ENCODE measurements around the gene MYO1D. TPM values are rescaled to one million over a fixed set of nuclear protein-coding genes. Genes with fewer than 3 reads are reported as not detected.
A peak's percentile ranks its signal among the peaks of the same experiment; 100 is the strongest.
"Not testable (repeated sequence)": the region's sequence is repeated elsewhere in the genome, so short reads cannot be mapped to it uniquely, and the experiment has no call there.

MYO1D gene
- total RNA-seq, 1 donor from 2014 or later, result 76.4 TPM

DNA sequence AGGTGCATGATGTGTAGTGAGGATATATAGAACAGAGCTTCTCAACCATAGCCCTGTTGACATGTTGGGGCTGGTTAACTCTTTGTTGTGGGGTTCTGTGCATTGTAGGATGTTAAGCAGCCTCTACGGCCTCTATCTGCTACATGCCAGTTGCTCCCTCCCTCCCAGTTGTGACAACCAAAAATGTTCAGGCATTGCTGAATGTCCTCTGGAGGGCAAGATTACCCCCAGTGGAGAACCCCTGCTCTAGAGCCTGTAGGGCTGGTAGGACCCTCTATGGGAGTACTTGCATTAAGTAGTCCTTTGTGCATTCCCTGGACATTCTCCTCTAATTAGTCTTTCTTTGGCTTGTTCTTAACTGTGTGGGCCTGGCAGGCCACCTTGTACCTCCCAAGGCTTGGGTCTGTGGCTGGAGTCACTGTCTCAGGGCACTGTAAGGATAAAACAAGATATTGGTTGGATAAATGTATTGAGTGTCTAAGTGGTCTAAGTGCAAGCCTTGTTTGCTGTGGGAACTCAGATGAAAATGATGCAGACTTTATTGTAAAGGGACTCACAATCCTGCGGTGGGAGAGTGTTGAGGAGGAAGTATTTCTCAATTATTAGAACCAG lies 19.8 kb upstream of the MYO1D start:
- DNase-seq (ENCODE audit: low read depth, low spot score), result no peak

DNA sequence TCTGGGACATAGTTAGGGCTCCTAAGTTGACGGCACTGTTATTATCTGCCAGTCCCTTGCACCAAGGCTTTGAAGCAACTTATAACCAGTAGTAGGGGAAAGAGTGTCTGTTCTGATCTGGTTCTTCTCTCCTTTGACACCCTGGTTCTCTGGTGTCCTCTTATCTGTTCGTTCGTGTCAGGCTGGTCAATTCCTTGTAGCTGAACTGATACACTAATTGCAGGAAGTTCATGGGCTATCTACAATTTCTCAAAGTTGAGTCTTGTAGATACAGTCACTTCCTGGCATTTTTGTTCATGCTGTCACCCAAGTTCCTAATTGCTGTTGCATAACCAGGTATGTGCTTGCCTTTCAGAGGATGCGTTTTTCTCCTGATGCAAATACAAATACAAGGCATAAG lies 17.3 kb upstream of the MYO1D start:
- DNase-seq (ENCODE audit: low read depth, low spot score), result no peak

DNA sequence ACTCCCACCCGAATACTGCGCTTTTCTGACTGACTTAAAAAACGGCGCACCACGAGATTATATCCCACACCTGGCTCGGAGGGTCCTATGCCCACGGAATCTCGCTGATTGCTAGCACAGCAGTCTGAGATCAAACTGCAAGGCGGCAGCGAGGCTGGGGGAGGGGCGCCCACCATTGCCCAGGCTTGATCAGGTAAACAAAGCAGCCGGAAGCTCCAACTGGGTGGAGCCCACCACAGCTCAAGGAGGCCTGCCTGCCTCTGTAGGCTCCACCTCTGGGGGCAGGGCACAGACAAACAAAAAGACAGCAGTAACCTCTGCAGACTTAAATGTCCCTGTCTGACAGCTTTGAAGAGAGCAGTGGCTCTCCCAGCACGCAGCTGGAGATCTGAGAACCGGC lies 10.5 kb upstream of the MYO1D start:
- DNase-seq (ENCODE audit: low read depth, low spot score), result not testable (repeated sequence)

DNA sequence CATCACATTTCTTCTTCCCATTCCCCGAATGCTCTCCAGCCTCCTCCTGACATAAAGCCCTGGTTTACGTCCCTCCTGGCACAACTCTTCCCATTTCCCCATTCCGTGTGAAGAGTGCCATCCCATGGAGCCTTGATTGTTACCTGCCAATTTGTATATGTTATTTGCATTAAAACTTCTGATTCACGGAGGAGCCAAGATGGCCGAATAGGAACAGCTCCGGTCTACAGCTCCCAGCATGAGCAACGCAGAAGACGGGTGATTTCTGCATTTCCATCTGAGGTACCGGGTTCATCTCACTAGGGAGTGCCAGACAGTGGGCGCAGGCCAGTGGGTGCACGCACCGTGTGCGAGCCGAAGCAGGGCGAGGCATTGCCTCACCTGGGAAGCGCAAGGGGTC lies 10.0 kb upstream of the MYO1D start:
- DNase-seq (ENCODE audit: low read depth, low spot score), result not testable (repeated sequence)

GRCh38 chr17:32882734-32883133 lies 5.8 kb upstream of the MYO1D start:
- DNase-seq (ENCODE audit: low read depth, low spot score), result no peak

GRCh38 chr17:32882029-32882428 lies 5.1 kb upstream of the MYO1D start:
- no peak for DNase-seq (ENCODE audit: low read depth, low spot score)

DNA sequence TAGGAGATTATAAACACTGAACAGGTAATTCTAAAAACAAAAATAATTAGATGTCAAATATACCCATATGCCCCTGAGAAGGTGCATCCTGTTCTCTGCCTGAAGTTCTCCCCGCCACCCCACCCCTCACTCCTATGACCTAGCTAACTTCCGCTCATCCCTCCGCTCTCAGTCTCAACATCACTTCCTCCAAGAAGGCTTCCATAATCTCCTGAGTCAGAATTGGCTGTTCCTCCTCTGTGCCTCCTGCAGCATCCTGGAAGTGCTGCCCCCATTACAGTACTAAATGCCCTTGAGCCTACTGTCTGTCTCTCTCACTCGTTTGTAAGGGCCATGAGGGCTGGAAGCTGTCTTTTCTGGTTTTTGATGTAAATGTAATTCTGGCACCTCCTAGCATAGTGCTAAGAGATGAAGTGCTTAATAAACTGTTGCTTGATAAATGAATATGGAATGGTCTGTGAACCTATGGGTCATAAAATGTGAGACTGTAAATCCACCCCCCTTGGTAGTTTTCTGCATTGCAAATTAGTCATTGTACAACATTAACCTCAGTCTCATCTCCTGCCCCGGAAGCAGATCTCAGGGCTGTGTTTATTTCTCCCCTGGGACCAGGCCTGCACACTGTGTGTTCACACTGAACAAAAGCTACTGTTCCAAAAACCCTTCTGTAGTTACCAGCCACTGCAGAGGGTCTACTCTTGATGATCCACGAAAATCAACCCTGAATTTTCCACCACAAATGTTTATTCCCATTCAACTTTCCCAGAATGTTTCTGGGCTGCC lies 3.9 kb upstream of the MYO1D start:
- DNase-seq (ENCODE audit: low read depth, low spot score), result no peak

DNA sequence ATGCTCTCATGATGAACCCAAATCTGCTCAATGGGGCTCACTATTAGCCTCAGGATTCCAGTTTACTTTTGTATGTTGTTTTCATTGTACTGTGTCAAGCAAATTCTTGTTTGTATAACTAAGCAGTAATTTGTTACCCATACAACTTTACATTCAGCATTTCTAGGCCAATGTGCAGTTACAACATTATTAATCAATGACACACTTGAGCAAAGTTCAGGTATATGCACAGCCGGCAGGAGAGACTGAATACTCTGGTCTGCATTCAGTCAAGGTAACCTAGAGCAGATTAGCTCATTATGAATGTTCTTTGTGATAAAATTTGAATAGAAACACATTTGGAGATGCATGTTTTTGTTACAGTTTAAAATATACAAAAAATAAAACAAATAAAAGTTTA lies 2.2 kb upstream of the MYO1D start:
- DNase-seq (ENCODE audit: low read depth, low spot score), result no peak

DNA sequence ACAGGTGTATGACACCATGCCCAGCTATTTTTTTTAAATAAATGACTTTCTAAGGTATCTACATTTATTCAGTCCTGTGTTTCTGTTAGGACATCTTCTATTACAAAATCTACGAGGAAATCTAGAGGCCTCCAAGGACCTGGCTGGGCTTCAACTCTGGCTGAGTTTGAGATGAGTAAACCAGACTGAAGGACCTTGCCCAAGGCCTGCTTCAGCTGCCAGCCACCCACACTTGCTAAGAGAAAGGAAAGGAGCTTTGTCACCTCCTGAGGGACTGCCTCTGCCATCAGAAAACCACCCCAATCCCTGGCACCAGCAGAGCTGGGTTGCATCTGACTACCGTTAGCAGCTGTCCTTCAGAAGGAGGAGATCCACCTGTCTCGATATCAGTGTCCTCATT lies 1.3 kb upstream of the MYO1D start:
- DNase-seq (ENCODE audit: low read depth, low spot score), result no peak

DNA sequence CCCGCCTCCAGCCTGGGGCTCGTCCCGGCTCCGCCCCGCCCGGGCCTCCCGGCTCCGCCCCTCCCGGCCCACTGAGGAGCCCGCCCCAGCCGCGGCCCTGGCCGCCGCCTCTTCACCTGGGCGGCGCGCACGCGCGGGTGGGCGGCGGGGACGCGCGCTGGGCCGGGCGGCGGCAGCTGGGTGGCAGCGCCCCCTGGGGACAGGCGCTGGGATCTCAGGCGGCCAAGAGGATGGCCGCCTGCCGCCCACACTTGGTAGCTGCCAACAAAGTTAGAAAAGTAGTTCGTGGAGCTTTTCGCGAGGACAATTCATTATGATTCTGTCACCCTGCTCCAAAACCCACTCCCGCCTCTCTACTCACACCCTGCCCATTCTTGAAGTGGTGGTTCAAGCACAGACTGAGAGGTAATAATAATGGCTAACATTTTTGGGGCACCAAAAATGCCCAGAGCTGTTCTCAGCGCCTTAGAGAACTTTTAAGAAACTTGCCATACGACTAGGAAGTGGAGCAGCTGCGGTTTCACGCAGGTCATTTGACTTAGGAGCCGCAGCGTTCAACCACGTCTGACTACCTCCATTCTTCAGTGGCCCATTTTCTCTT lies 340 bp upstream of the MYO1D start:
- DNase-seq (ENCODE audit: low read depth, low spot score), result peak; percentile 48

DNA sequence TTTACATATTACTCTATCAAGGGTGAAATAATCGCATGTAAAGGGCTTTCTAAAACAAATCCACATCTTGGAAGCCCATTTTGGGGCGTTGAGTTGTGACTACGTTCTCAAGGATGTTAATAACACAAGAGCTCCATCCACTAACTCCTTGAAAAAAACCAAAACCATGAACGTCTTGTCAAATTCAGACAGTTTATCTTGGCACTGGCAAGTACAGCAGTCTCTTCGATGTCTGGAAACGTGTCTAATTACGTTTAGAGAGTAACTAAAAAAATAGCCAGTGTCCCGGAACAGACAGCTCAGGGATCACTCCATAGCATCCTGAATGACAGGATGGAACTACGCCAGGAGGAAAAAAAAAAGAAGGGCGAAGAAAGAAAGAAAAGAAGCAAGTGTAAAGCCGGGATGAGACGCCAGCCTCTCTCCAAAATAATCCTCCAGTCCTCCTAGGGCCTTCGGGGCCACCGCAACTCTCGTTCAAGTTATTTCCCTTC lies 954 bp downstream of the MYO1D start:
- DNase-seq (ENCODE audit: low read depth, low spot score), result no peak

- DNase-seq (ENCODE audit: low read depth, low spot score), result no peak
These were observed 1.6 kb downstream of the MYO1D start for GRCh38 chr17:32875230-32875917.

DNA sequence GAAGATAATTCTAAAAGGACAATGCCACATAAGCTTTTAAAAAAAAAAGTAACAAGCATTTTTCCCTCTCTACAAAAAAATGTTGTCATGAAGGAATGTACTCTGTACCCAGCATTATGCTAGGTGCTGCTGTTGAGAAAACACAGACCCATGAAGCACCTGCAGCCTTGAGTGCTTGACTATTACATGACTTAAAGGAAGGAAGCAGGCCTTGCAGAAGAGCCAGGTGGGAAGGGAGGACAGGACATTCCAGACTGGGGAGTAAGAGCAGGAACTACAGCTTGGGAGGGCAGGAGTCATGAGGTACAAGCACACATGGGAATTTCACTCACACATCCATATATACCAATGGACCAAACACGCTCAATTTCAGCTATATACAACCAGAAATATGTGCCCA lies 3.8 kb downstream of the MYO1D start:
- no peak for DNase-seq (ENCODE audit: low read depth, low spot score)

DNA sequence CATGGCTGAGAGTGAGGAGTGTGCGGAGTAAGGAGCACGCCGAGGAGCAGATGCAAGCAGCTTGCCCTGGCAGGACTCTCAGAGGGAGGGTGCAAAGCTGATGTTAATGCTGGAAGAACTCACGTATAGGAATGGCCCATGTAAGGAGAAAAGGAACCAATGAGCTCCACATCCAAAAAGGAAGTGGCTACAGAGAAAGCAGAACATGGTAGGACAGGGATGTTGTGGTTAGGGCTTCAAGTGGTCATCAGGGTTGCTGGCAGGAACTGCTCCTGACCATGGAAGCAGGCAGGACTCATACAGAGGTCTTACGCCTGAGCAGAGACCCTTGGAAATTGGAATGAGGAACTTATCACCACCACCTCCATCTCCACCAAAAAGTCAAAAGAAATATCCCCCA lies 5.2 kb downstream of the MYO1D start:
- DNase-seq (ENCODE audit: low read depth, low spot score), result no peak

GRCh38 chr17:32870969-32871368 lies 6.0 kb downstream of the MYO1D start:
- DNase-seq (ENCODE audit: low read depth, low spot score), result no peak

DNA sequence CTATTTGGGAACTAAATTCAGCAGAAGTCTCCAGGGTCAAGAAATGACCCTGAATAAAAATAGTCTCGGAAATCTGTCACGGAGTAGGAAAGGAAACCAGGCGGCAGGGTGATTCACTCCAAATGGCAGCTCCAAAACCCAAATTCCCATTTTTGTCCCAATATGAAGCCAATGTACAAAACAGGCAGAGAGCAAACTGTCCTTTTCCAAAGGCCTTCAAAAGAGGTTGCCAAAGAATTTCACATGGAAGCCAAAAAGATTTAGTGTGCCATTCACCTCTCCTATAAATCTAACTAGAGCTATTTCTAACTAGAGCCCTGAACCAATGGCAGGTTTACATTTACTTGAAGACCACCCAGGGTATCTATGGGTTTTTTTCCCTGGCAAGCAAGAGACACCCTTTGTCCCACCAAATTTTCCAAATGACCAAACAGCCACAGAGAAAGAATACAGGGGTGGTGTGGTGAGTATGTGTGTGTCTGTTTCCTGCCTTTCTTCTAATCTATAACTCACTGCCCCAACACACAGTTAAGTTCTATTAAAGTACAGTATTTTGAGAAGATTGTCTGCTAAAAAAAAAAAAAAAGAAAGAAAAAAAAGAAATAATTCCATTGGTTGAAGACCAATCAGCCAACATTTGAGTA lies 6.8 kb downstream of the MYO1D start:
- DNase-seq (ENCODE audit: low read depth, low spot score), result no peak

DNA sequence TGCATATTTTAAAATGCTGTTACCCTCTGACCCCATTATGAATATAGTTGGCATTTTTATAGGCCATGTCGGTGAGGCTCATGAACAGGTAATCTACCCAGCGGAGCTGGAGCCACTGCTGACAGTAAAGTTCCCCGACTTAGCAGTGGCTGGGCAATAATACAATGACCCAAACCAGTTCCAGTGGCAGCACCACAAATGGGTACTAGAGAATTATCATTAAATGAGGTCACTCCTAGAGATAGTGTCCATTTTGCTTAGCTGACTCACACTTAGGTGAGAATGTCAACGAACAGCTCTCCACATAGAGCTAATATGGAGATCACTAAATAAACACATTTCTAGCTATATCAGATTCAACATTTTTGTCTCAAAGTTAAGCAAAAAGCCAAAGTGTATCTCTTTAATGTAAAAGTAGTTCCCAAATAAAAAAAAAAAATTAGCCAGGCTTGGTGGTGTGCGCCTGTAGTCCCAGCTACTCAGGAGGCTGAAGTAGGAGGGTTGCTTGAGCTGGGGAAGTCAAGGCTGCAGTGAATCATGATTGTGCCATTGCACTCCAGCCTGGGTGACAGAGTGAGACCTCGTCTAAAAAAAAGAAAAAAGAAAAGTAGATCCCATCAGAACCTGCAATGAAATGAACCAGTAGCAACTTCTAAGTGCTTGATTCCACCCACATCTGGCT lies 7.4 kb downstream of the MYO1D start:
- no peak for DNase-seq (ENCODE audit: low read depth, low spot score)

GRCh38 chr17:32865141-32865540 lies 11.8 kb downstream of the MYO1D start:
- no peak for DNase-seq (ENCODE audit: low read depth, low spot score)

GRCh38 chr17:32863559-32863958 lies 13.4 kb downstream of the MYO1D start:
- no peak for DNase-seq (ENCODE audit: low read depth, low spot score)

DNA sequence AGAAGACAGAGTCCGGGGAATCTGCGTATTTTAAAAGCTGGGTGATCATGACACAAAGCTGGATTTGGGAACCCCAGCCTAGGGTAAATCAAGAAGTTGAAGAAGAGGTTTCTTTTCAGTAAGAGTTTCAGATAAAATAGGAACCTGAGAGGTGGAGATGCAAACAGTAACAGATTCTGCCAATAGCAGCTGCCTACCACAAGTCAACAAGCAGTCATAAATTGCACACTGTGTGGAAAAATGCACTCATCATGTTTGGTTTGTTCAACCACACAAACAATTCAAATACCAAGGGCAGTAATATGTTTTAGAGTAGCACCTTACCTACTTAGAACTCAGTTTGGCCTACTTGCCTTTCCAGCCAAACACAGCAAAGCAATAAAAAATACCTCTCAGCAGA lies 14.0 kb downstream of the MYO1D start:
- DNase-seq (ENCODE audit: low read depth, low spot score), result no peak

GRCh38 chr17:32861981-32862380 lies 14.9 kb downstream of the MYO1D start:
- DNase-seq (ENCODE audit: low read depth, low spot score), result no peak
